ENCODE data around the gene PYM1.

DNA sequence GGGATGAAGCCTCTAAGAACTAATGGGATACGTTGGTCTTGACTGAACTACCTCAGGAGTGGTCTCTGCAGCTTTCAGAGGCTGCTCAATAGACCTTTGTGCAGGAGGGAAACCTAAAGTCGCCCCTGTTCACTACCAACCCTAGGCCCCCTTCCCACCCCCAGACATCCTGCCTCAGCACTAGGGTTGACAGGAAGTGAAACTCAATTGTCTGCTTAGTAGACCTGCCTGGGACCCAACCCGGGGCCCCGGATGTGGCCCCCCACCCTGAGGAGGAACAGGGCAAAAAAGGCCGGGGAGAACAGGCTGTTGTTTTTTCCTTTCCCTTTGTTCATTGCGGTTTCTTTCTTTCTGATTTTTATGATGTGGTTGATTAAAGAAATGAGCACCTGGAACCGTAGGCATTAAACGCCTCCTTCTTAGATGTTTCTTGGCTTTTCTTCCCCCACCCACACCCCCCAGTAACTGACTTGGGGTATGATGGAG, 1.7 kb upstream of the PYM1 start:
- TF ChIP-seq ESRRA (IDR thresholded peaks at IDR 0.05; ENCODE audit: borderline replicate concordance, low read length) = no peak
- no peak for TF ChIP-seq FOXS1 (CRISPR knock-in tag; IDR thresholded peaks at IDR 0.05)
- TF ChIP-seq, protein P1, sequence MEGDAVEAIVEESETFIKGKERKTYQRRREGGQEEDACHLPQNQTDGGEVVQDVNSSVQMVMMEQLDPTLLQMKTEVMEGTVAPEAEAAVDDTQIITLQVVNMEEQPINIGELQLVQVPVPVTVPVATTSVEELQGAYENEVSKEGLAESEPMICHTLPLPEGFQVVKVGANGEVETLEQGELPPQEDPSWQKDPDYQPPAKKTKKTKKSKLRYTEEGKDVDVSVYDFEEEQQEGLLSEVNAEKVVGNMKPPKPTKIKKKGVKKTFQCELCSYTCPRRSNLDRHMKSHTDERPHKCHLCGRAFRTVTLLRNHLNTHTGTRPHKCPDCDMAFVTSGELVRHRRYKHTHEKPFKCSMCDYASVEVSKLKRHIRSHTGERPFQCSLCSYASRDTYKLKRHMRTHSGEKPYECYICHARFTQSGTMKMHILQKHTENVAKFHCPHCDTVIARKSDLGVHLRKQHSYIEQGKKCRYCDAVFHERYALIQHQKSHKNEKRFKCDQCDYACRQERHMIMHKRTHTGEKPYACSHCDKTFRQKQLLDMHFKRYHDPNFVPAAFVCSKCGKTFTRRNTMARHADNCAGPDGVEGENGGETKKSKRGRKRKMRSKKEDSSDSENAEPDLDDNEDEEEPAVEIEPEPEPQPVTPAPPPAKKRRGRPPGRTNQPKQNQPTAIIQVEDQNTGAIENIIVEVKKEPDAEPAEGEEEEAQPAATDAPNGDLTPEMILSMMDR (IDR thresholded peaks at IDR 0.05) = no peak
- no peak for TF ChIP-seq POLR2AphosphoS2 (conservative IDR thresholded peaks at IDR 0.05; ENCODE audit: low read length)
- TF ChIP-seq EP300 (IDR thresholded peaks at IDR 0.05) = no peak
- TF ChIP-seq SMC3 (IDR thresholded peaks at IDR 0.05) = no peak
- TF ChIP-seq, protein P2, sequence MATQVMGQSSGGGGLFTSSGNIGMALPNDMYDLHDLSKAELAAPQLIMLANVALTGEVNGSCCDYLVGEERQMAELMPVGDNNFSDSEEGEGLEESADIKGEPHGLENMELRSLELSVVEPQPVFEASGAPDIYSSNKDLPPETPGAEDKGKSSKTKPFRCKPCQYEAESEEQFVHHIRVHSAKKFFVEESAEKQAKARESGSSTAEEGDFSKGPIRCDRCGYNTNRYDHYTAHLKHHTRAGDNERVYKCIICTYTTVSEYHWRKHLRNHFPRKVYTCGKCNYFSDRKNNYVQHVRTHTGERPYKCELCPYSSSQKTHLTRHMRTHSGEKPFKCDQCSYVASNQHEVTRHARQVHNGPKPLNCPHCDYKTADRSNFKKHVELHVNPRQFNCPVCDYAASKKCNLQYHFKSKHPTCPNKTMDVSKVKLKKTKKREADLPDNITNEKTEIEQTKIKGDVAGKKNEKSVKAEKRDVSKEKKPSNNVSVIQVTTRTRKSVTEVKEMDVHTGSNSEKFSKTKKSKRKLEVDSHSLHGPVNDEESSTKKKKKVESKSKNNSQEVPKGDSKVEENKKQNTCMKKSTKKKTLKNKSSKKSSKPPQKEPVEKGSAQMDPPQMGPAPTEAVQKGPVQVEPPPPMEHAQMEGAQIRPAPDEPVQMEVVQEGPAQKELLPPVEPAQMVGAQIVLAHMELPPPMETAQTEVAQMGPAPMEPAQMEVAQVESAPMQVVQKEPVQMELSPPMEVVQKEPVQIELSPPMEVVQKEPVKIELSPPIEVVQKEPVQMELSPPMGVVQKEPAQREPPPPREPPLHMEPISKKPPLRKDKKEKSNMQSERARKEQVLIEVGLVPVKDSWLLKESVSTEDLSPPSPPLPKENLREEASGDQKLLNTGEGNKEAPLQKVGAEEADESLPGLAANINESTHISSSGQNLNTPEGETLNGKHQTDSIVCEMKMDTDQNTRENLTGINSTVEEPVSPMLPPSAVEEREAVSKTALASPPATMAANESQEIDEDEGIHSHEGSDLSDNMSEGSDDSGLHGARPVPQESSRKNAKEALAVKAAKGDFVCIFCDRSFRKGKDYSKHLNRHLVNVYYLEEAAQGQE (IDR thresholded peaks at IDR 0.05) = no peak
- no peak for TF ChIP-seq BHLHE40 (IDR thresholded peaks at IDR 0.05; ENCODE audit: low read depth, low read length)

All from A549 (cell line).